Islet of Langerhans (tissue), 1 donor: ENCODE data around the gene ISG20.
"Not testable (repeated sequence)": the region's sequence is repeated elsewhere in the genome, so short reads cannot be mapped to it uniquely, and the experiment has no call there.

Experiments used
- FAIRE-seq: peaks from one replicate; lab custom pipeline; 2011; peaks lifted over from hg19 to GRCh38; lab: Jason Lieb, UNC

Gene ISG20

GRCh38 chr15:88619796-88620195 is 19.0 kb upstream of the ISG20 start:
- no peak for FAIRE-seq

- no peak for FAIRE-seq
Observed at GRCh38 chr15:88620995-88621772, 17.6 kb upstream of the ISG20 start, which contains the start of gene AEN. TSS of gene AEN (plus strand) at chr15:88621340. CDS start at chr15:88626210, 4,870 bp downstream.

GRCh38 chr15:88621789-88622604 is 16.8 kb upstream of the ISG20 start:
- FAIRE-seq, result no peak

GRCh38 chr15:88622605-88622975 is 16.2 kb upstream of the ISG20 start:
- FAIRE-seq, result no peak

- no peak for FAIRE-seq
Observed at GRCh38 chr15:88623061-88623460, 15.8 kb upstream of the ISG20 start.

GRCh38 chr15:88623632-88624031 is 15.2 kb upstream of the ISG20 start:
- FAIRE-seq, result no peak

- no peak for FAIRE-seq
Observed at GRCh38 chr15:88624156-88624970, 14.5 kb upstream of the ISG20 start.

GRCh38 chr15:88624971-88625490 is 13.8 kb upstream of the ISG20 start:
- no peak for FAIRE-seq

- FAIRE-seq, result no peak
Observed at GRCh38 chr15:88625943-88626741, 12.7 kb upstream of the ISG20 start.

GRCh38 chr15:88627463-88627862 is 11.4 kb upstream of the ISG20 start:
- no peak for FAIRE-seq

GRCh38 chr15:88628018-88628654 is 10.7 kb upstream of the ISG20 start:
- FAIRE-seq, result no peak

GRCh38 chr15:88629071-88629470 is 9.7 kb upstream of the ISG20 start:
- FAIRE-seq, result no peak

- no peak for FAIRE-seq
Observed at GRCh38 chr15:88630141-88630721, 8.6 kb upstream of the ISG20 start.

- no peak for FAIRE-seq
Observed at GRCh38 chr15:88630798-88631463, 7.9 kb upstream of the ISG20 start.

- no peak for FAIRE-seq
Observed at GRCh38 chr15:88631464-88632028, 7.3 kb upstream of the ISG20 start.

- not testable (repeated sequence) for FAIRE-seq
Observed at GRCh38 chr15:88632797-88633196, 6.0 kb upstream of the ISG20 start.

- FAIRE-seq, result no peak
Observed at GRCh38 chr15:88634449-88634848, 4.4 kb upstream of the ISG20 start.

GRCh38 chr15:88635318-88635717 is 3.5 kb upstream of the ISG20 start:
- FAIRE-seq, result no peak

GRCh38 chr15:88636050-88636449 is 2.8 kb upstream of the ISG20 start:
- FAIRE-seq, result no peak

- FAIRE-seq, result no peak
Observed at GRCh38 chr15:88636654-88637053, 2.2 kb upstream of the ISG20 start.
